HCT116 (cell line): ENCODE data around the gene TMEM204. TPM values are rescaled to one million over a fixed set of nuclear protein-coding genes. Genes with fewer than 3 reads are reported as not detected.
"Not testable (repeated sequence)": the region's sequence is repeated elsewhere in the genome, so short reads cannot be mapped to it uniquely, and the experiment has no call there.

Source experiments
- ATAC-seq: fragments of 200-7000 bp; cut with Tn5 transposase; 2 replicates; pipeline ENCODE4 v1.9.1; 2020; ENCODE audit warnings: mild to moderate bottlenecking, moderate library complexity
- BruUV-seq: library from RNA; stranded (reverse); fragments of 400-500 nt; replicated peaks from 2 replicates; lab custom pipeline; 2021; lab: Mats Ljungman, UMichigan
- CTCF ChIA-PET: fragments of 300-600 bp; sonication (Branson Sonifier 250); formaldehyde crosslinking; loops from one replicate; lab custom pipeline; 2021; ENCODE audit warnings: antibody characterized with exemption; lab: Charles Lee
- POLR2A ChIA-PET: fragments of 300-600, 350-600 bp; sonication (Branson Sonifier 250); formaldehyde crosslinking; loops from one replicate; lab custom pipeline; 2021; ENCODE audit warnings: antibody characterized with exemption; lab: Charles Lee
- RAD21 ChIA-PET, 2 experiments: fragments of 300-600 bp; sonication (Branson Sonifier 250); formaldehyde crosslinking; loops; one replicate each; lab custom pipeline; 2023; ENCODE audit warnings: low total read pairs in 2 of 2; ENCODE audit not compliant: uncharacterized antibody in 2 of 2, unreplicated experiment in 2 of 2, low non-redundant PET in 1 of 2; lab: Charles Lee
- DNase-seq: peaks from one replicate; pipeline ENCODE4 v3.0.0-alpha.2; 2010; ENCODE audit warnings: low read depth, low spot score
- H2AFZ ChIP-seq: fragments of 200-600 bp; shearing (Covaris generic), sonication (generic); 2 replicates; pipeline ENCODE4 v1.6.1; 2017; ENCODE audit warnings: low read depth, mixed run types, mixed read lengths, antibody characterized with exemption, low read length; ENCODE audit not compliant: poor library complexity, severe bottlenecking
- H3K27ac ChIP-seq: 2 replicates; pipeline ENCODE4 v1.5.1; 2012; ENCODE audit warnings: low read depth, low read length
- H3K27me3 ChIP-seq: fragments of 200-600 bp; sonication (generic); 2 replicates; pipeline ENCODE4 v1.6.1; 2016; ENCODE audit warnings: mixed run types, low read length, mixed read lengths; ENCODE audit not compliant: insufficient read depth
- H3K36me3 ChIP-seq, 2 experiments: fragments of 200-500 bp in 1 of 2; fragments of 200-600 bp in 1 of 2; sonication (Bioruptor generic) in 1 of 2; sonication (generic) in 1 of 2; 2 replicates each; pipeline versions ENCODE4 v1.5.1 to v1.6.1; 2014 to 2016; ENCODE audit warnings: low read length in 2 of 2, inconsistent platforms in 1 of 2, mixed read lengths in 1 of 2, mixed run types in 1 of 2; ENCODE audit not compliant: insufficient read depth in 2 of 2, control insufficient read depth in 1 of 2
- H3K4me1 ChIP-seq, 2 experiments: fragments of 200-600 bp in 1 of 2; sonication (generic) in 1 of 2; 2 replicates each; pipeline versions ENCODE4 v1.5.1 to v1.6.1; 2012 to 2017; ENCODE audit warnings: low read length in 2 of 2, inconsistent platforms in 1 of 2, mild to moderate bottlenecking in 1 of 2, mixed read lengths in 1 of 2, mixed run types in 1 of 2, moderate library complexity in 1 of 2; ENCODE audit not compliant: insufficient read depth in 2 of 2, control insufficient read depth in 1 of 2
- H3K4me2 ChIP-seq: fragments of 200-600 bp; sonication (generic); 2 replicates; pipeline ENCODE4 v1.6.1; 2017; ENCODE audit warnings: mixed run types, low read length, mixed read lengths
- H3K4me3 ChIP-seq, 2 experiments: fragments of 200-600 bp in 1 of 2; sonication (generic) in 1 of 2; replicated peaks in 1 of 2; 2 replicates each; pipeline ENCODE4 v1.5.1; 2011 to 2016; ENCODE audit warnings: low read length in 2 of 2, control low read depth in 1 of 2, low read depth in 1 of 2, mild to moderate bottlenecking in 1 of 2, mixed read lengths in 1 of 2, mixed run types in 1 of 2
- H3K79me2 ChIP-seq: fragments of 200-600 bp; sonication (generic); 2 replicates; pipeline ENCODE4 v1.6.1; 2017; ENCODE audit warnings: mild to moderate bottlenecking, mixed run types, low read length, moderate library complexity, mixed read lengths; ENCODE audit not compliant: insufficient read depth
- H3K9ac ChIP-seq: fragments of 200-600 bp; sonication (generic); 2 replicates; pipeline ENCODE4 v1.6.1; 2016; ENCODE audit warnings: low read length, mixed read lengths
- H3K9me2 ChIP-seq: fragments of 200-600 bp; sonication (generic), shearing (Covaris generic); 2 replicates; pipeline ENCODE4 v1.6.1; 2017; ENCODE audit warnings: mixed run types, mild to moderate bottlenecking, moderate library complexity; ENCODE audit not compliant: insufficient read depth
- H3K9me3 ChIP-seq, 2 experiments: fragments of 200-500 bp in 1 of 2; fragments of 200-600 bp in 1 of 2; sonication (Bioruptor generic) in 1 of 2; sonication (generic) in 1 of 2; 2 replicates each; pipeline ENCODE4 v1.6.1; 2014 to 2017; ENCODE audit warnings: low read length in 2 of 2, mixed read lengths in 2 of 2, inconsistent platforms in 1 of 2, low read depth in 1 of 2, mild to moderate bottlenecking in 1 of 2, mixed run types in 1 of 2, moderate library complexity in 1 of 2; ENCODE audit not compliant: control insufficient read depth in 1 of 2, insufficient read depth in 1 of 2
- H4K20me1 ChIP-seq: fragments of 200-600 bp; sonication (generic), shearing (Covaris generic); 2 replicates; pipeline ENCODE4 v1.6.1; 2017; ENCODE audit warnings: mixed run types, mild to moderate bottlenecking, moderate library complexity; ENCODE audit not compliant: insufficient read depth
- CTCF ChIP-seq, 3 experiments: fragments of 200-600 bp in 1 of 3; sonication (generic) in 1 of 3; IDR thresholded peaks in 2 of 3; conservative IDR thresholded peaks in 1 of 3; 2 replicates each; pipeline ENCODE4 v1.5.1; 2012 to 2017; ENCODE audit warnings: low read depth in 2 of 3, low read length in 2 of 3, antibody characterized with exemption in 1 of 3, borderline replicate concordance in 1 of 3, control low read depth in 1 of 3, mild to moderate bottlenecking in 1 of 3, mixed read lengths in 1 of 3, mixed run types in 1 of 3, moderate library complexity in 1 of 3; ENCODE audit not compliant: insufficient read depth in 1 of 3
- MAX ChIP-seq: IDR thresholded peaks from 2 replicates; pipeline ENCODE4 v1.6.1; 2012
- RAD21 ChIP-seq: IDR thresholded peaks from 2 replicates; pipeline ENCODE4 v1.6.1; 2012; ENCODE audit warnings: low read depth, mild to moderate bottlenecking
- SP1 ChIP-seq: IDR thresholded peaks from 2 replicates; pipeline ENCODE4 v1.6.1; 2012; ENCODE audit warnings: low read depth
- intact Hi-C: fragments of 100-400 bp; cut with micrococcal nuclease; formaldehyde crosslinking; loops from 2 replicates; pipeline ENCODE4 v1.10.0; 2022
- total RNA-seq: library from RNA; stranded (reverse); gene quantifications from one replicate; pipeline ENCODE4 v1.2.1, GENCODE V29; 2021; ENCODE audit not compliant: unreplicated experiment

Gene TMEM204
- total RNA-seq, 1 experiment from 2014 or later = 0.22 TPM

- POLR2A ChIA-PET = no interaction called here
- TF ChIP-seq RAD21 = no peak
- TF ChIP-seq SP1 = no peak
- TF ChIP-seq MAX = no peak
- no peak for TF ChIP-seq CTCF (IDR thresholded peaks at IDR 0.05 in 2 of 3, conservative IDR thresholded peaks at IDR 0.05 in 1 of 3; ENCODE audit: borderline replicate concordance in 1 of 3, insufficient read depth in 1 of 3, low read depth in 2 of 3, low read length in 2 of 3)
- TF ChIP-seq, all 23 proteins: peak for 0
- ChIA-PET CTCF (no interaction called here), RAD21 (no interaction called here)
- Histone ChIP-seq H3K9me3 (no peaks in the 10 kb centered on the region), H3K9ac (no peak overlapping the region), H4K20me1 (no peaks in the 10 kb centered on the region), H3K27ac (no peak overlapping the region), H3K27me3 (no peaks in the 10 kb centered on the region), H3K36me3 (0 out of 4 replicates have a peak, but pooled peaks cover 0 to 2% of the 10 kb centered on the region in 2 experiments), H3K79me2 (no peaks in the 10 kb centered on the region), H3K4me2 (no peak overlapping the region), H3K4me3 (no peak overlapping the region), H3K4me1 (no peaks in the 10 kb centered on the region), H3K9me2 (no peaks in the 10 kb centered on the region), H2AFZ (no peak overlapping the region)
- DNase-seq (no peak), ATAC-seq (no peak)
- intact Hi-C loops = no loop called here
- no TSS peak for BruUV-seq
Measured at GRCh38 chr16:1592446-1592845, 59.0 kb downstream of the TMEM204 start.

GRCh38 chr16:1595511-1595910 lies 62.0 kb downstream of the TMEM204 start:
- H3K4me3 ChIP-seq, POLR2A ChIA-PET, H3K36me3 ChIP-seq, CTCF ChIA-PET, H3K4me1 ChIP-seq, DNase-seq, intact Hi-C loops, H3K9me2 ChIP-seq, H3K27ac ChIP-seq, H2AFZ ChIP-seq, H3K27me3 ChIP-seq, H3K9ac ChIP-seq, H3K4me2 ChIP-seq, ATAC-seq, RAD21 ChIA-PET, H3K79me2 ChIP-seq, BruUV-seq, H4K20me1 ChIP-seq, H3K9me3 ChIP-seq: not testable (repeated sequence)
